AG09309 (cell line): ENCODE data around the gene CADM4.
A peak's percentile ranks its signal among the peaks of the same experiment; 100 is the strongest.
"Not testable (repeated sequence)": the region's sequence is repeated elsewhere in the genome, so short reads cannot be mapped to it uniquely, and the experiment has no call there.

Experiments used
- DNase-seq: peaks from one replicate; pipeline ENCODE4 v3.0.0-alpha.2; 2010; ENCODE audit warnings: low read depth
- H3K4me3 ChIP-seq: 2 replicates; pipeline ENCODE4 v1.5.1; 2011; ENCODE audit warnings: mild to moderate bottlenecking, low read depth, low read length, moderate library complexity; ENCODE audit not compliant: control insufficient read depth
- CTCF ChIP-seq: IDR thresholded peaks from 2 replicates; pipeline ENCODE4 v1.5.1; 2011; ENCODE audit warnings: mild to moderate bottlenecking, low read depth, low read length, inconsistent platforms; ENCODE audit not compliant: insufficient read depth, control insufficient read depth; ENCODE audit errors: missing control alignments

Gene CADM4

GRCh38 chr19:43651758-43652545, 12.3 kb upstream of the CADM4 start:
- DNase-seq: no peak
- no peak overlapping the region for H3K4me3 ChIP-seq
- peak; percentile 74 for TF ChIP-seq CTCF

GRCh38 chr19:43650276-43650675, 10.6 kb upstream of the CADM4 start:
- DNase-seq, H3K4me3 ChIP-seq: not testable (repeated sequence)

GRCh38 chr19:43649514-43649913, 9.9 kb upstream of the CADM4 start:
- no peak overlapping the region for H3K4me3 ChIP-seq
- TF ChIP-seq CTCF: no peak
- DNase-seq: no peak

GRCh38 chr19:43648633-43649032, 9.0 kb upstream of the CADM4 start:
- DNase-seq: no peak
- no peak overlapping the region for H3K4me3 ChIP-seq
- TF ChIP-seq CTCF: no peak

GRCh38 chr19:43644181-43644580, 4.5 kb upstream of the CADM4 start:
- H3K4me3 ChIP-seq: no peak overlapping the region
- no peak for TF ChIP-seq CTCF
- no peak for DNase-seq

- no peak for TF ChIP-seq CTCF
- no peak overlapping the region for H3K4me3 ChIP-seq
- DNase-seq: no peak
Measured at GRCh38 chr19:43643326-43643725, 3.7 kb upstream of the CADM4 start.

GRCh38 chr19:43642531-43642930, 2.9 kb upstream of the CADM4 start:
- no peak for TF ChIP-seq CTCF
- DNase-seq: no peak
- H3K4me3 ChIP-seq: no peak overlapping the region
